SK-N-SH treated with all-trans-retinoic acid at 6 μM for 48 hours (cell line): ENCODE data around the gene CHIA.

Source experiments
- ATAC-seq: fragments of 200-7000 bp; cut with Tn5 transposase; 3 replicates; pipeline ENCODE4 v1.9.1; 2020; ENCODE audit warnings: mild to moderate bottlenecking, moderate library complexity
- ARNTL ChIP-seq: fragments of 450-650 bp; formaldehyde crosslinking; IDR thresholded peaks from 2 replicates; pipeline ENCODE4 v1.5.0; 2020; ENCODE audit warnings: low read depth, mild to moderate bottlenecking, moderate library complexity, borderline replicate concordance
- BACH2 ChIP-seq: fragments of 250-450 bp; sonication (Bioruptor Pico); IDR thresholded peaks from 2 replicates; pipeline ENCODE4 v1.9.0; 2021; ENCODE audit warnings: mild to moderate bottlenecking, borderline replicate concordance
- CREB5 ChIP-seq: fragments of 250-450 bp; sonication (Bioruptor Pico); IDR thresholded peaks from 2 replicates; pipeline ENCODE4 v1.5.1; 2020; ENCODE audit warnings: low read depth, mild to moderate bottlenecking, moderate library complexity
- CSDC2 ChIP-seq: fragments of 250-450 bp; sonication (Bioruptor Pico); IDR thresholded peaks from 2 replicates; pipeline ENCODE4 v1.5.0; 2020; ENCODE audit warnings: mild to moderate bottlenecking, moderate library complexity
- CSRNP3 ChIP-seq: fragments of 250-450 bp; sonication (Bioruptor Pico); IDR thresholded peaks from 2 replicates; pipeline ENCODE4 v1.5.1; 2021; ENCODE audit warnings: mild to moderate bottlenecking, moderate library complexity
- ESRRG ChIP-seq: fragments of 250-450 bp; sonication (Bioruptor Pico); IDR thresholded peaks from 2 replicates; pipeline ENCODE4 v1.6.1; 2021; ENCODE audit warnings: mild to moderate bottlenecking
- GLIS3 ChIP-seq: fragments of 250-450 bp; sonication (Bioruptor Pico); IDR thresholded peaks from 2 replicates; pipeline ENCODE4 v1.5.0; 2020; ENCODE audit warnings: mild to moderate bottlenecking, moderate library complexity
- ISL1 ChIP-seq: fragments of 250-450 bp; sonication (Bioruptor Pico); IDR thresholded peaks from 2 replicates; pipeline ENCODE4 v2.1.2; 2022; ENCODE audit warnings: mild to moderate bottlenecking, moderate library complexity
- OSR1 ChIP-seq: fragments of 250-450 bp; sonication (Bioruptor Pico); IDR thresholded peaks from 2 replicates; pipeline ENCODE4 v1.8.0; 2022; ENCODE audit warnings: moderate library complexity, mild to moderate bottlenecking, inconsistent platforms
- POU6F1 ChIP-seq: fragments of 250-450 bp; sonication (Bioruptor Pico); IDR thresholded peaks from 2 replicates; pipeline ENCODE4 v1.8.0; 2021; ENCODE audit warnings: low read depth, mild to moderate bottlenecking, moderate library complexity, borderline replicate concordance
- RARB ChIP-seq: fragments of 250-450 bp; sonication (Bioruptor Pico); IDR thresholded peaks from 2 replicates; pipeline ENCODE4 v1.8.0; 2021; ENCODE audit warnings: mild to moderate bottlenecking, moderate library complexity
- SNAI2 ChIP-seq: fragments of 250-450 bp; sonication (Bioruptor Pico); IDR thresholded peaks from 2 replicates; pipeline ENCODE4 v1.5.0; 2020; ENCODE audit warnings: mild to moderate bottlenecking, moderate library complexity
- TCF4 ChIP-seq: fragments of 250-450 bp; sonication (Bioruptor Pico); IDR thresholded peaks from 2 replicates; pipeline ENCODE4 v1.8.0; 2021; ENCODE audit warnings: mild to moderate bottlenecking, moderate library complexity, borderline replicate concordance
- TOX ChIP-seq: fragments of 250-450 bp; sonication (Bioruptor Pico); IDR thresholded peaks from 2 replicates; pipeline ENCODE4 v1.8.0; 2021; ENCODE audit warnings: mild to moderate bottlenecking, moderate library complexity, borderline replicate concordance
- TSHZ2 ChIP-seq: fragments of 250-450 bp; sonication (Bioruptor Pico); IDR thresholded peaks from 2 replicates; pipeline ENCODE4 v1.5.0; 2020; ENCODE audit warnings: mild to moderate bottlenecking, moderate library complexity
- ZC3H10 ChIP-seq: fragments of 250-450 bp; sonication (Bioruptor Pico); IDR thresholded peaks from 2 replicates; pipeline ENCODE4 v1.5.1; 2021; ENCODE audit warnings: mild to moderate bottlenecking, moderate library complexity
- ZFP30 ChIP-seq: fragments of 450-650 bp; formaldehyde crosslinking; IDR thresholded peaks from 2 replicates; pipeline ENCODE4 v1.5.0; 2022; ENCODE audit warnings: mild to moderate bottlenecking, moderate library complexity
- ZNF565 ChIP-seq: fragments of 450-650 bp; formaldehyde crosslinking; conservative IDR thresholded peaks from 2 replicates; pipeline ENCODE4 v1.5.0; 2020; ENCODE audit warnings: low read depth, mild to moderate bottlenecking, moderate library complexity
- ZNF70 ChIP-seq: fragments of 450-650 bp; formaldehyde crosslinking; IDR thresholded peaks from 2 replicates; pipeline ENCODE4 v1.5.0; 2020; ENCODE audit warnings: mild to moderate bottlenecking, moderate library complexity
- ZNF8 ChIP-seq: fragments of 450-650 bp; formaldehyde crosslinking; IDR thresholded peaks from 2 replicates; pipeline ENCODE4 v1.5.0; 2020; ENCODE audit warnings: mild to moderate bottlenecking, moderate library complexity

Gene CHIA

GRCh38 chr1:111290104-111290503 lies 547 bp upstream of the CHIA start:
- no peak for ATAC-seq
- TF ChIP-seq TCF4 (CRISPR knock-in tag), result no peak
- TF ChIP-seq TSHZ2 (CRISPR knock-in tag), result no peak
- TF ChIP-seq POU6F1 (CRISPR knock-in tag), result no peak
- TF ChIP-seq CSDC2 (CRISPR knock-in tag), result no peak
- TF ChIP-seq GLIS3 (CRISPR knock-in tag), result no peak
- no peak for TF ChIP-seq BACH2 (CRISPR knock-in tag)

GRCh38 chr1:111294390-111294789 lies 3.7 kb downstream of the CHIA start:
- TF ChIP-seq CSRNP3 (CRISPR knock-in tag) (no peak), ZC3H10 (CRISPR knock-in tag) (no peak), ZFP30 (CRISPR knock-in tag) (no peak), ZNF565 (CRISPR knock-in tag) (no peak), CREB5 (no peak), CSDC2 (CRISPR knock-in tag) (no peak), OSR1 (CRISPR knock-in tag) (no peak), TOX (no peak), GLIS3 (CRISPR knock-in tag) (no peak), POU6F1 (CRISPR knock-in tag) (no peak), RARB (CRISPR knock-in tag) (no peak), ZNF8 (no peak), ARNTL (no peak), TCF4 (CRISPR knock-in tag) (no peak), BACH2 (CRISPR knock-in tag) (no peak), ZNF70 (CRISPR knock-in tag) (no peak)
- no peak for ATAC-seq

GRCh38 chr1:111302374-111302773 lies 11.7 kb downstream of the CHIA start:
- no peak for ATAC-seq
- TF ChIP-seq TOX (no peak), POU6F1 (CRISPR knock-in tag) (no peak), CSDC2 (CRISPR knock-in tag) (no peak), RARB (CRISPR knock-in tag) (no peak), ZFP30 (CRISPR knock-in tag) (no peak)

GRCh38 chr1:111309690-111310089 lies 19.0 kb downstream of the CHIA start:
- no peak for ATAC-seq
- TF ChIP-seq ZNF8 (no peak), ZNF70 (CRISPR knock-in tag) (no peak), CSRNP3 (CRISPR knock-in tag) (no peak), SNAI2 (CRISPR knock-in tag) (no peak), ZFP30 (CRISPR knock-in tag) (no peak), ARNTL (no peak), ISL1 (CRISPR knock-in tag) (no peak), BACH2 (CRISPR knock-in tag) (no peak), ZC3H10 (CRISPR knock-in tag) (no peak), GLIS3 (CRISPR knock-in tag) (no peak), ESRRG (no peak), TSHZ2 (CRISPR knock-in tag) (no peak)
